ENCODE results near the gene EML4.

DNA sequence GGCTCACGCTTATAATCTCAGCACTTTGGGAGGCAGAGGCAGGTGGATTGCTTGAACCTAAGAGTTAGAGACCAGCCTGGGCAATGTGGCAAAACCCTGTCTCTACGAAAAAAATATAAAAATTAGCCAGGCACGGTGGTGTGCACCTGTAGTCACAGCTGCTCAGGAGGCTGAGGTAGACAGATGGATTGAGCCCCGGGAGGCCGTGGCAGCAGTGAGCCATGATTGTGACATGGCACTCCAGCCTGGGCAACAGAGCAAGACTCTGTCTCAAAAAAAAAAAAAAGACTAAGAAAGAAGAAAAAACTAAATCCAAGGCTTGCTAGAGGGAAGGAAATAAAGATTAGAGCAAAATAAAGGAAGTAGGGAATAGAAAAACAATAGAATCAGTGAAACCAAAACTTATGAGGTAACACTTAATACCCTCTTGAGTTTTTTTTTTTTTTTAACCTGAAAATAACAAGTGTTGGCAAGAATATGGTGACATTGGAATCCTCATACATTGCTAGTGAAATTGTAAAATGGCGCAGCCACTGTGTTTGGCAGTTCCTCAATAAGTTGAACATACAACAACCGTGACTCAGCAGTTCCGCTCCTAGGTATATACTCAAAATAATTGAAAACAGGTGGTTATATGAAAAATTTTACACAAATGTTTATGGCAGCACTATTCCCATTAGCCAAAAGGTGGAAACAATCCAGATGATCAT, 85.2 kb downstream of the EML4 start:
- TF ChIP-seq, protein P1, sequence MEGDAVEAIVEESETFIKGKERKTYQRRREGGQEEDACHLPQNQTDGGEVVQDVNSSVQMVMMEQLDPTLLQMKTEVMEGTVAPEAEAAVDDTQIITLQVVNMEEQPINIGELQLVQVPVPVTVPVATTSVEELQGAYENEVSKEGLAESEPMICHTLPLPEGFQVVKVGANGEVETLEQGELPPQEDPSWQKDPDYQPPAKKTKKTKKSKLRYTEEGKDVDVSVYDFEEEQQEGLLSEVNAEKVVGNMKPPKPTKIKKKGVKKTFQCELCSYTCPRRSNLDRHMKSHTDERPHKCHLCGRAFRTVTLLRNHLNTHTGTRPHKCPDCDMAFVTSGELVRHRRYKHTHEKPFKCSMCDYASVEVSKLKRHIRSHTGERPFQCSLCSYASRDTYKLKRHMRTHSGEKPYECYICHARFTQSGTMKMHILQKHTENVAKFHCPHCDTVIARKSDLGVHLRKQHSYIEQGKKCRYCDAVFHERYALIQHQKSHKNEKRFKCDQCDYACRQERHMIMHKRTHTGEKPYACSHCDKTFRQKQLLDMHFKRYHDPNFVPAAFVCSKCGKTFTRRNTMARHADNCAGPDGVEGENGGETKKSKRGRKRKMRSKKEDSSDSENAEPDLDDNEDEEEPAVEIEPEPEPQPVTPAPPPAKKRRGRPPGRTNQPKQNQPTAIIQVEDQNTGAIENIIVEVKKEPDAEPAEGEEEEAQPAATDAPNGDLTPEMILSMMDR (IDR thresholded peaks at IDR 0.05): no peak
- TF ChIP-seq POLR2AphosphoS5 (IDR thresholded peaks at IDR 0.05) (no peak), POLR2A (IDR thresholded peaks at IDR 0.05) (no peak)
